HG02763 (cell line): ENCODE results near the gene KAZN.

Experiments
- ATAC-seq: cut with Tn5 transposase; IDR thresholded peaks from one replicate; pipeline ENCODE4 v1.9.1; 2021; ENCODE audit warnings: mild to moderate bottlenecking, moderate library complexity; ENCODE audit not compliant: unreplicated experiment

KAZN gene

DNA sequence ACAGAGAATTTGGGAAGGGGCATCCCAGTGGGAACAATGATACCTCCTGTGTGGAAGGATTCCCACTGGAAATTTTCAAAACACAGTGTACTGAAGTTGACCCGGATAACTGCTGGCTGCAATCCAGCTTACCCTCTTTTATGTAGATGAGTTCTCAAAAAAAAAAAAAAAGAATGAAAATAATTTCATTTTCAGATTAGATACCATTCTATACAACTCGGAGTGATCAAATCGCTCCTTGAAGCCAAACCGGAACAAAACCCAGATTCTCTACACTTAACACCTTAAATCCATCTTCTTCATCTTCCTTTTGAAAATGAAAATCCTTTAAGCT, 69.1 kb downstream of the KAZN start:
- ATAC-seq: no peak

DNA sequence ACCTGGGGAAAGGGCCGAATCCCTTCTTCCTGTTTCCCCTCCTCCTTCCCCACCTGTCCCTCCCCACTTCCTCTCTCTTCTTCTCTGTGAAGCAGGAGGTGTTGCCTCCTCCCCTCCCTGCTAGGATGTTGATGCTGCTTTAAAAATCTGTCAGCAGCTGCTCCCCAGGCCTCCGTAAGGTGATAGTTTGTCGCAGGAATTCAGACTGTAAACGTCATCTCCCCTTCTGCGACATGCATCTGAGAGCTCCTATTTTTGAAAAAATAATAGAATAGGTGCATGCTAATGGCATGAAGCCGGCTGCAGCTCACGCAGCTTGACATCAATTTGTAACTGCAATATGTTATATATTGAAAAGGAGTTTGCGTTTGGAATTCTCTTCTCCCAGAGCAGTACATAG, 70.1 kb downstream of the KAZN start:
- ATAC-seq: no peak

DNA sequence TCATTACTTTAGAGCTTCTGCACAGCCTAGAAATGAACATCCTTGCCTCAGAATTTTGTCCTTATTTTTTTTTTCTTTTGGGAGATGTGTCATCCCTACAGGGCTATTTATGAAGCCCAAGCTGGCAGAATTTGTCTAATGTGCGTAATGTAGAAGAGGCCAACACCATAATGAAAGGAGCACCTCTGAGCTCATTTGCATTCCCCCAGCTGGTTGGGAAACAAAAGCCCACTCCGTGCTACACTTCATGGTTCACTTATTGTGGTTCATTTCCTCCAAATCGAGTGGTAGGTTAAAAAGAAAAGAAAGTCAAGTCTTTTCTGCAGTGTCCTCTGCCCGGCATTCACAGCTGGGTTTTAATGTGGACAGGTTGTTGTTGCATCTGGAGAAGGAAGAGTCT, 73.5 kb downstream of the KAZN start:
- no peak for ATAC-seq

DNA sequence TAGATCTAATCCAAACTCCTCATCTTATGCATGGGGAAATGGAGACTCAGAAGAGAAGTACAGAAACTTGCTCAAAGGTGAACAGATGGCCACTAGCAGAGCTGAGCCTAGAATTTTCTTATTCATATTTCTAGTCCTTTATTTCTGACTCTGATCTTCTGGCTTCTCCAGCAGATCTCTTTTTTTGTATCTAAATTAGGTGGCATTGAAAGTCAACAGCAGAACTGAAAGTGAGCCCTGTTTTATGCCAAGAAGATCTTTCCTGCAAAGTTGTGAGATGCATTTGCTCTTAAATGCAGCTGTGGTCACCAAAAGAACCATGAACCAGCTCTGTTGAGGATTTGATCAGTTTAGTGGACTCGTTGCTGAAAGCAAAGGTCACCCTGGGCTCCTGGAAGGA, 75.5 kb downstream of the KAZN start:
- no peak for ATAC-seq

- ATAC-seq: no peak
These were observed 77.9 kb downstream of the KAZN start for GRCh38 chr1:14676400-14676799.

DNA sequence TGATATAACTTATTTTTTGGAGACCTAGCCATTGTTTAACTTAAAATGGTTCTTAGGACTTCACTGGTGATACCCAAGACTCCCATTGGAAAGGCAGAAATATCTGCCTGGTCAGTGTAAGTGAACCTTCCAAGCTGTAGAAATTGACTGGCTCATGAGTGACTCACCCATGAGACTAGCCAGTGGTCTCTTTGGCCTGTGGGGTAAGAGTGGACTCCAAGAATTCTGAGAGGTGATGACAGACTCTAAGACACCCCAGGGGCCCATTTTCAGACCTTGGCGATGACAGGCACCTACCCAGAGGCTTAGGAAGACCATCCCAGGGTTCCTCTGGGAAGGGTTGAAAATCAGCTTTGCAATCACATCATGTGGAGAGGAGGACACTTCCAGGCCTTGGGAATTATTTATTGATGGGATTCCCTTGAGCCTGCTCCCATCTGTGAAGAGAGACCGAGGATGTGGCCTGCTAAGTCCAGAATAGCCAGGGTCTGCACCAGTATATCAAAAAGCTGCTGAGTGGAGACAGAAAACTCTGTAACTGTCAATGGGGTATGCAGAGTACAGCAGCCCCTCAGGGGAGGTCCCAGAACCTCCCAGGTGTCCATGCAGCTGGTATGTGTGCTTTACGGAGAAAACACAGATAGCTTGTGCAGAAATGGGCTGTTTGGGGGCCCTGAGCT, 78.9 kb downstream of the KAZN start:
- no peak for ATAC-seq

DNA sequence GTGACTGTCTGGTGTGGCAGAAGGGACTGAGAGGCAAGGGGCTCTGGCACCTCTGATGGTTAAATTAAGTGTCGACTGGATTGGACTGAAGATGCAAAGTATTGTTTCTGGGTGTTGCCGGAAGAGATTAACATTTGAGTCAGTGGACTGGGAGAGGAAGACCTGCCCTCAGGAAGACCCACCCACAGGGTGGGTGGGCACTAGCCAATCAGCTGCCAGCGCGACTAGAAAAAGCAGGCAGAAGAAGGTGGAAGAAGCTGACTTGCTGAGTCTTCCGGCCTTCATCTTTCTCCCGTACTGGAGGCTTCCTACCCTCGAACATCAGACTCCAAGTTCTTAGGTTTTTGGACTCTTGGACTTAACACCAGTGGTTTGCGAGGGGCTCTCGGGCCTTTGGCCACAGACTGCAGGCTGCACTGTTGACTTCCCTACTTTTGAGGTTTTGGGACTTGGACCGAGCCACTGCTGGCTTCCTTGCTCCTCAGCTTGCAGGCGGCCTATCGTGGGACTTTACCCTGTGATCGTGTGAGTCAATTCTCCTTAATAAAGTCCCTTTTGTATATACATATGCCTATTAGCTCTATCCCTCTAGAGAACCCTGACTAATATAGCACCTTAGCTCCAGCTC, 79.6 kb downstream of the KAZN start:
- no peak for ATAC-seq

DNA sequence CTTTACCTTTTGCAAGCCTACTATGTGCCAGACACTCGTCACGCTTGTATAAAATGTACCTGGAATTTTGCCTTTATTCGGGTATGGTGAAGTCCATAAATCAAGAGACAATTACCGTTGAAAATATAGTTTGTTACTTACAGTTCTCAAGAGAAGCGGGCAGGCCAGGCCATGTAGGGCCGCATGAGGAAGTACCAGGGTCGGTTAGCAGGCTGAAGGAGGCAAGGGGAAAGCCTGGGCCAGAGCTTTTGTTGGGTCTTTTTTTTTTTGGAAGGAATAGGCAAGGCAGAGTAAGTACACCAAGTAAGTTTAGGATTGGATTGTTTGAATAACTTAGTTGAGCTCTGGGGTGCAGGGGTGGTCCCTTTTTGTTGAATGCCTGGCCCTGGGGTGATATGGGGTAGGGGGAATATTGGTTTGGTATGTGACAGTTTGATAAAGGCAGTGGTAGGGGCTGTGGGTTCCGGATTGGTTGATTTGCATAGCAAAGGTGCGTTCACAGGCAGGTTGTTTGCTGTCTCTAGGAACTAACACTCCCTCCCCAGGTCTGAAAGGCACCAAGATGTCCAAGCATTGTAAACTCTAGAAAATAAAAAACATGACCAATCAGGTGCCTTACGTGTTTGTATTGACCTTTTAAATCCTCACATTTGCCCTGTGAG, 80.7 kb downstream of the KAZN start:
- no peak for ATAC-seq

GRCh38 chr1:14681182-14681581, 82.7 kb downstream of the KAZN start:
- no peak for ATAC-seq

GRCh38 chr1:14682941-14683621, 84.6 kb downstream of the KAZN start:
- no peak for ATAC-seq

DNA sequence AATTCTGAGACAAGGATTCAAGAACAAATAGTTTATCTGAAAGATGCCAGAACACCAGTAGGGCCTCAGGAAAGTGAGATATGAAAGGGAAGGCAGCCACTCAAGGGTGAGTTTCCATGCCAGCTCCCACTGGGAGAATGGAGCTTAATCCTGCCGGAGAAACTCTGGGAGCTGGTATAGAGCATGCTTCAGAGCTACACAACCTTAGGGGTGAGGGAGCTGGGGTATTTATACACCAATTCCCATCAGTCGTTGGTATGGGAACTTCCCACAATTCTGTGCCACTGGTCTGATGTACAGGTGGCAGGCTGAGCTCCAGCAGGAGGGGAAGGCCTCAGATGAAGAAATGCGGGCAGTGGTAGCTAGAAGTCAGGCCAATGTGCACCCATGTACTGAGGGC, 86.6 kb downstream of the KAZN start:
- ATAC-seq: no peak

- no peak for ATAC-seq
These were observed 88.2 kb downstream of the KAZN start for GRCh38 chr1:14686701-14687100.

DNA sequence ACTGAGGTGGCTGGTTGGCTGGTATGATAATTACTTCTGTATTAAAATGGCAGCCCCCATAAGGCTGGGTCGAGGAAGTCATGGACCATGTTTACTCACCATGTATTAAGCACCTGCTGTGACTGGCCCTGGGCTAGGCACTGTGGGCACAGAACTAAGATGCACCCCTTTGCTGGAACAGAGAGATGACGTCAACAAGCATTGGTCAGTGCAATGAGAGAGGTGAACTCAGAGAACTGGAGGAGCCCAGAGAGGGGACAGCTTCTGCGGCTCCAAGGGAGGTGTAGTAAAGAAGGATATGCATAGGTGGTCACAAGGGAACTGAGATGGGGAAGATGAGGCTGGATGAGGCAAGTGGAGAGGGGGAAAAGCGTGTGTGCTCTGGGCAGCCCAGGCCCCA, 88.7 kb downstream of the KAZN start:
- ATAC-seq: no peak

GRCh38 chr1:14689996-14690615, 91.6 kb downstream of the KAZN start:
- ATAC-seq: no peak

- no peak for ATAC-seq
These were observed 95.5 kb downstream of the KAZN start for GRCh38 chr1:14693949-14694348.

DNA sequence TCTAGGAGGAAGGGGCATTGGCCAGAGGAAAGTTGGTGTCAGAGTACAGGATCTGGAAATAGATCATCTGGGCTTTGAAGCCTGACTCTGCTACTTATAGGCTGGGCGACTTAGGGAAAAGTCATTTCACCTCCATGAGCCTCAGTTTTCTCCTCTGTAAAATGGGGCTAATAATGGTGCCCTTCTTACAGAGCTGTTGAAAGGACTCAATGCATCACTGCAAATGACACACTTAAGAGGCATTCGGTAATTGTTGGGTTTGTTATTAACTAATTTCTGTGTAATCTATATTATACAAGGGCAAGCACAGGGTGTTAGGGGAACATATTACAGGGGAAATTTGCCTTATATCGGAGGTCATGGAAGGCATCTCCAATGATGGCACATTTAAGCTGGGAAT, 96.1 kb downstream of the KAZN start:
- ATAC-seq: no peak

- no peak for ATAC-seq
These were observed 98.3 kb downstream of the KAZN start for GRCh38 chr1:14696761-14697160.

GRCh38 chr1:14697353-14697752, 98.9 kb downstream of the KAZN start:
- ATAC-seq: no peak

DNA sequence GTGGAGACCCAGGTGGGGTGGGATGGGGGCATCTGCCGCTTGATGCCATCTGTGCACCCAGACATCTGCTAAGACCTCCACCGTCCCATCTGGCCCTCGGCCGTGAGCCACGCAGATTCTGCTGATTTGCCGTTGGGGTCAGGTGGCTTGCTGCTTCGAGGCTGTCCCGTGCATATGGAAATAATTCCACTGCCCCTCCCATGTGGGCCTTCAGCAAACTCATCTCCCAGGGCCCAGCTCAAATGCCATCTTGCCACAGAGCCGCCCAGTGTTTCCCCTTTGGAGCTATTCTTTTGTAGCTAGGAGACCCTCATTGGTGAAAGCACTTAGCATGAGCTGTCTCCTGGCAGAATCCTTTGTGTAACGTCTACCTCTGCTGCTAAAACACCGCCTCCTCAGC, 99.8 kb downstream of the KAZN start:
- no peak for ATAC-seq

DNA sequence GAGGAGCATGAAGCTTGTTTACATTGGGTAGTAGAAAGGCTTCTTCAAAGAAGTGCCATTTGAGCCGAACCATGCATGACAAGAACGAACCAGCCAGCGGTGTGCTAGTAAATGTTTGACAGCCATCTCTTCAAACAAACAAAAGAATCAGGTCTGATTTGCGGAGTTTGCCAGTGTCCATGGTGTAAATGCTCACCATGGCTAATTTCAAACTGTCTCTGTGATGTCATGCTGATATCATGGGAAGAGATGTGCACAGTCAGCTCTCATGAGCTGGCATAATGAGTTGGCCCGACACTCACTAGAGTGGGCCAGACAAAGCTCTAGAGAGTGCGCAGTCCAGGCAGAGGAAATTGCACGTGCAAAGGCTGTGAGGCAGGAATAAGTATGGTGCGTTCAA, 101.1 kb downstream of the KAZN start:
- ATAC-seq: no peak

GRCh38 chr1:14704846-14705245, 106.4 kb downstream of the KAZN start:
- no peak for ATAC-seq

- ATAC-seq: no peak
These were observed 107.3 kb downstream of the KAZN start for GRCh38 chr1:14705824-14706223.
